Measurements from ENCODE around the gene IZUMO2. TPM values are rescaled to one million over a fixed set of nuclear protein-coding genes. Genes with fewer than 3 reads are reported as not detected.

The IZUMO2 gene
- polyA plus RNA-seq, 1 donor (not counting 4 experiments of a cell fraction or from before 2014, with no cell fraction given) = not detected

DNA sequence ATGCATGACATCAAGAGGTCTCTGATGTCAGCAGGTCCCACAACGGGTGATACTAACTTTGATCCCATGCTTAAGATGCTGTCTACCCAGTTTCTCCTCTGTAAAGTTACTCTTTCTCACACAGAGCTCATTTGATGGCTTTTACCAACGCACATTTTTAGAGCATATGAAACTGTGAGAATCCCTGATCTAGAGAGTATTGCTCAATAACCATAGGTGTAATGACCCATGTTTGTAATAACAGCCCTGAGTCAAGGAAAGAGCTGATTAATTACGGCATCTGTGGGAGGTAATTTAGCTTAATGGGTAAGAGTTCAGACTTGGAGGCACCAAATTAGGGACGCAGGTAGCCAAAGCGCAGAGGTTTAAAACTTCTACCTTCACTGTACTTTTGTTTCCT is 18.0 kb upstream of the IZUMO2 start:
- no peaks in the 10 kb centered on the region for H3K9me1 ChIP-seq (ENCODE audit: control insufficient read depth, extremely low read depth, insufficient read depth, low read length)
- H3K4me3 ChIP-seq (ENCODE audit: control insufficient read depth in 2 of 3, extremely low read depth in 1 of 3, insufficient read depth in 2 of 3, low read depth in 1 of 3, low read length in 3 of 3) = no peak overlapping the region
- FAIRE-seq (no peak), DNase-seq (ENCODE audit: low read depth, low spot score) (no peak)
- H2AFZ ChIP-seq (ENCODE audit: control insufficient read depth, low read length) = no peak overlapping the region
- no peaks in the 10 kb centered on the region for H3K27me3 ChIP-seq (ENCODE audit: control insufficient read depth, extremely low read depth, insufficient read depth, low read length)
- no peak overlapping the region for H3K4me2 ChIP-seq (ENCODE audit: control insufficient read depth, extremely low read depth, insufficient read depth, low read depth, low read length)
- H3K9ac ChIP-seq (ENCODE audit: control insufficient read depth, extremely low read depth, insufficient read depth, low read length) = no peak overlapping the region
- H3K36me3 ChIP-seq (ENCODE audit: control insufficient read depth in 2 of 2, extremely low read depth in 1 of 2, insufficient read depth in 2 of 2, low read length in 2 of 2) = no peaks in the 10 kb centered on the region
- H3K27ac ChIP-seq (ENCODE audit: control insufficient read depth, insufficient read depth, low read length) = no peak overlapping the region
- dilution Hi-C loops (cut with MboI; ENCODE audit: extremely low pct_ligation_motif_present, low sequenced_read_pairs) = no loop called here
- TF ChIP-seq, protein P1, sequence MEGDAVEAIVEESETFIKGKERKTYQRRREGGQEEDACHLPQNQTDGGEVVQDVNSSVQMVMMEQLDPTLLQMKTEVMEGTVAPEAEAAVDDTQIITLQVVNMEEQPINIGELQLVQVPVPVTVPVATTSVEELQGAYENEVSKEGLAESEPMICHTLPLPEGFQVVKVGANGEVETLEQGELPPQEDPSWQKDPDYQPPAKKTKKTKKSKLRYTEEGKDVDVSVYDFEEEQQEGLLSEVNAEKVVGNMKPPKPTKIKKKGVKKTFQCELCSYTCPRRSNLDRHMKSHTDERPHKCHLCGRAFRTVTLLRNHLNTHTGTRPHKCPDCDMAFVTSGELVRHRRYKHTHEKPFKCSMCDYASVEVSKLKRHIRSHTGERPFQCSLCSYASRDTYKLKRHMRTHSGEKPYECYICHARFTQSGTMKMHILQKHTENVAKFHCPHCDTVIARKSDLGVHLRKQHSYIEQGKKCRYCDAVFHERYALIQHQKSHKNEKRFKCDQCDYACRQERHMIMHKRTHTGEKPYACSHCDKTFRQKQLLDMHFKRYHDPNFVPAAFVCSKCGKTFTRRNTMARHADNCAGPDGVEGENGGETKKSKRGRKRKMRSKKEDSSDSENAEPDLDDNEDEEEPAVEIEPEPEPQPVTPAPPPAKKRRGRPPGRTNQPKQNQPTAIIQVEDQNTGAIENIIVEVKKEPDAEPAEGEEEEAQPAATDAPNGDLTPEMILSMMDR (optimal IDR thresholded peaks at IDR 0.05 in 1 of 3, IDR thresholded peaks at IDR 0.05 in 1 of 3, conservative IDR thresholded peaks at IDR 0.05 in 1 of 3; ENCODE audit: extremely low read depth in 1 of 3, insufficient read depth in 2 of 3, low read length in 3 of 3) = no peak
- no peaks in the 10 kb centered on the region for H4K20me1 ChIP-seq (ENCODE audit: control insufficient read depth, extremely low read depth, insufficient read depth, low read length)
- no peaks in the 10 kb centered on the region for H3K79me2 ChIP-seq (ENCODE audit: control insufficient read depth, insufficient read depth, low read length)
- peaks cover 3% of the 10 kb centered on the region for H3K9me3 ChIP-seq (ENCODE audit: control insufficient read depth, low read depth, low read length)
- no peaks in the 10 kb centered on the region for H3K4me1 ChIP-seq (ENCODE audit: control insufficient read depth, extremely low read depth, insufficient read depth, low read length)

- no peak overlapping the region for H3K27ac ChIP-seq (ENCODE audit: control insufficient read depth, insufficient read depth, low read length)
- no peaks in the 10 kb centered on the region for H3K9me1 ChIP-seq (ENCODE audit: control insufficient read depth, extremely low read depth, insufficient read depth, low read length)
- H3K9ac ChIP-seq (ENCODE audit: control insufficient read depth, extremely low read depth, insufficient read depth, low read length) = no peak overlapping the region
- no peaks in the 10 kb centered on the region for H3K79me2 ChIP-seq (ENCODE audit: control insufficient read depth, insufficient read depth, low read length)
- no peak overlapping the region for H2AFZ ChIP-seq (ENCODE audit: control insufficient read depth, low read length)
- no peak for FAIRE-seq
- peaks cover 3% of the 10 kb centered on the region for H3K9me3 ChIP-seq (ENCODE audit: control insufficient read depth, low read depth, low read length)
- H3K4me2 ChIP-seq (ENCODE audit: control insufficient read depth, extremely low read depth, insufficient read depth, low read depth, low read length) = no peak overlapping the region
- H3K36me3 ChIP-seq (ENCODE audit: control insufficient read depth in 2 of 2, extremely low read depth in 1 of 2, insufficient read depth in 2 of 2, low read length in 2 of 2) = no peaks in the 10 kb centered on the region
- H3K27me3 ChIP-seq (ENCODE audit: control insufficient read depth, extremely low read depth, insufficient read depth, low read length) = no peaks in the 10 kb centered on the region
- H3K4me3 ChIP-seq (ENCODE audit: control insufficient read depth in 2 of 3, extremely low read depth in 1 of 3, insufficient read depth in 2 of 3, low read depth in 1 of 3, low read length in 3 of 3) = no peak overlapping the region
- DNase-seq (ENCODE audit: low read depth, low spot score) = no peak
- H3K4me1 ChIP-seq (ENCODE audit: control insufficient read depth, extremely low read depth, insufficient read depth, low read length) = no peaks in the 10 kb centered on the region
- no peak for TF ChIP-seq EZH2 (IDR thresholded peaks at IDR 0.05; ENCODE audit: low read length)
- TF ChIP-seq, protein P1 (optimal IDR thresholded peaks at IDR 0.05 in 1 of 3, IDR thresholded peaks at IDR 0.05 in 1 of 3, conservative IDR thresholded peaks at IDR 0.05 in 1 of 3; ENCODE audit: extremely low read depth in 1 of 3, insufficient read depth in 2 of 3, low read length in 3 of 3) = no peak
- no peaks in the 10 kb centered on the region for H4K20me1 ChIP-seq (ENCODE audit: control insufficient read depth, extremely low read depth, insufficient read depth, low read length)
- dilution Hi-C loops (cut with MboI; ENCODE audit: extremely low pct_ligation_motif_present, low sequenced_read_pairs) = no loop called here
These were observed 15.9 kb upstream of the IZUMO2 start for GRCh38 chr19:50178859-50179537.

Data from keratinocyte (primary cell).